PFSK-1 (cell line): Measurements from ENCODE around the gene TMEM80.

Experiments used
- FOXP2 ChIP-seq: optimal IDR thresholded peaks from 2 replicates; pipeline ENCODE3; 2011; ENCODE audit warnings: borderline replicate concordance, control low read depth, inconsistent platforms; ENCODE audit not compliant: insufficient read depth; ENCODE audit errors: extremely low read length, extremely low read depth
- POLR2AphosphoS5 ChIP-seq: IDR thresholded peaks from 2 replicates; pipeline ENCODE4 v1.6.1; 2012; ENCODE audit warnings: low read depth, mild to moderate bottlenecking, control low read depth, low read length, moderate library complexity
- SIN3A ChIP-seq: IDR thresholded peaks from 2 replicates; pipeline ENCODE4 v1.6.1; 2012; ENCODE audit warnings: mild to moderate bottlenecking, low read length, moderate library complexity, borderline replicate concordance; ENCODE audit not compliant: insufficient read depth
- TAF1 ChIP-seq: IDR thresholded peaks from 2 replicates; pipeline ENCODE4 v1.6.1; 2012; ENCODE audit warnings: low read length, control low read depth, borderline replicate concordance; ENCODE audit not compliant: insufficient read depth
- TF ChIP-seq, protein P1 (sequence below), 2 experiments: IDR thresholded peaks; 2 replicates each; pipeline versions ENCODE4 v1.6.1 to v1.8.0; 2011 to 2012; ENCODE audit warnings: low read depth in 2 of 2, low read length in 2 of 2, control low read depth in 1 of 2, inconsistent platforms in 1 of 2, mild to moderate bottlenecking in 1 of 2, moderate library complexity in 1 of 2; ENCODE audit not compliant: insufficient read depth in 1 of 2

TMEM80 gene

DNA sequence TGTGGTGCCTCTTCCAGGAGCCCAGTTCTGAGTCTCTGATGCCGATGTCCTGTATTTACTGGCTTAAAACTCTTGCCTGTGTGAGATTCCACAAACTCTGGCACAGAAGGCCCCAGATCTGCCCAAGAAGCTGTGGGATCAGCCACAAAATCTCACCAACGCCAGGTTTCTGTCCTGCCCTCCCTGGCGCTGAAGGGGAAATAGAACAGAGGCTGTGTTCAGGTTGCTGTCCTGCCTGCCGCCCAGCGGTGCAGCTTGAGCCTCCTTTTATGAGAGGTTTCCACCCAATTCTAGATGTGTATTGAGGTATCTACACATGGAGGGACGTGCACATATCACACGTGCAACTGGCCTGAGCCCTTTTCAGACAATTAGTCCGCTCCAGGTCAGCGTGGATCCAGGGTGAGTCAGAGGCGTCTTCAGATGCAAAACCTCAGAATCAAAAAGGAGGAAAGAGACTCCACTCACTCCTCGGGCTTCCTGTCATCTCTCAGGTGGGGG lies 2.2 kb downstream of the TMEM80 start:
- TF ChIP-seq TAF1 (no peak), SIN3A (peak; percentile 75; the same call in 1 of the 2 replicates)

DNA sequence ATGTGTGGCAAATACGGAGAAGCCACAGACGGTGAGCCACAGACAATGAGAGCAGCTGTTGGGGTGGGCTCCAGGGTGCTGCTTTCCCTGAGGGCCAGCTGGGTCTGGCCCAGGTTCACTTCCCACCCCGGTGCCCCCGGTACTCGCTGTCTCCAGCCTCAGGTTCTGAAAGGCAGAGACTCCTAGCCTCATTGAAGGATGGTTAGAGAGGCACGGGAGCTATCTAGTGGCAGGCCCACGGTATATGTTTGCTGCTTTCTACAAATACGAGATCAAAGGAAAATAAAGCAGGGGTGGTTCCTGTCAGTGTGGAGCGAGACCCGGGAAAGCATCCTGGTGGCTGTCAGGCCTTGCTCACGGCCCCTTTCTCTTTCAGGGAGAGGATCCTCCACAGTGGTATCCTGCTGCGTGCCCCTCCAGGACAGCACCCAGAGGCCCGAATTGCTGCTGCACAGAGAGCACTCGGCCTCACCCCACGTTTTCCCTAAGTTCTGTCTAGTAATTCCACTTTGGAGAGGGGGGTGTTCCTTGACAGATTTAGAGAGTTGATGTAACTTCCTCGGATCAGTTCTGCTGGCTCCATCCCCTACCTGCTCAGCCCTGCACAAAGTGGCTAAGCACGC lies 3.0 kb downstream of the TMEM80 start:
- TF ChIP-seq TAF1 (no peak), SIN3A (no peak), POLR2AphosphoS5 (no peak), FOXP2 (no peak)
- TF ChIP-seq, protein P1, sequence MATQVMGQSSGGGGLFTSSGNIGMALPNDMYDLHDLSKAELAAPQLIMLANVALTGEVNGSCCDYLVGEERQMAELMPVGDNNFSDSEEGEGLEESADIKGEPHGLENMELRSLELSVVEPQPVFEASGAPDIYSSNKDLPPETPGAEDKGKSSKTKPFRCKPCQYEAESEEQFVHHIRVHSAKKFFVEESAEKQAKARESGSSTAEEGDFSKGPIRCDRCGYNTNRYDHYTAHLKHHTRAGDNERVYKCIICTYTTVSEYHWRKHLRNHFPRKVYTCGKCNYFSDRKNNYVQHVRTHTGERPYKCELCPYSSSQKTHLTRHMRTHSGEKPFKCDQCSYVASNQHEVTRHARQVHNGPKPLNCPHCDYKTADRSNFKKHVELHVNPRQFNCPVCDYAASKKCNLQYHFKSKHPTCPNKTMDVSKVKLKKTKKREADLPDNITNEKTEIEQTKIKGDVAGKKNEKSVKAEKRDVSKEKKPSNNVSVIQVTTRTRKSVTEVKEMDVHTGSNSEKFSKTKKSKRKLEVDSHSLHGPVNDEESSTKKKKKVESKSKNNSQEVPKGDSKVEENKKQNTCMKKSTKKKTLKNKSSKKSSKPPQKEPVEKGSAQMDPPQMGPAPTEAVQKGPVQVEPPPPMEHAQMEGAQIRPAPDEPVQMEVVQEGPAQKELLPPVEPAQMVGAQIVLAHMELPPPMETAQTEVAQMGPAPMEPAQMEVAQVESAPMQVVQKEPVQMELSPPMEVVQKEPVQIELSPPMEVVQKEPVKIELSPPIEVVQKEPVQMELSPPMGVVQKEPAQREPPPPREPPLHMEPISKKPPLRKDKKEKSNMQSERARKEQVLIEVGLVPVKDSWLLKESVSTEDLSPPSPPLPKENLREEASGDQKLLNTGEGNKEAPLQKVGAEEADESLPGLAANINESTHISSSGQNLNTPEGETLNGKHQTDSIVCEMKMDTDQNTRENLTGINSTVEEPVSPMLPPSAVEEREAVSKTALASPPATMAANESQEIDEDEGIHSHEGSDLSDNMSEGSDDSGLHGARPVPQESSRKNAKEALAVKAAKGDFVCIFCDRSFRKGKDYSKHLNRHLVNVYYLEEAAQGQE (IDR thresholded peaks at IDR 0.05; ENCODE audit: insufficient read depth in 1 of 2, low read depth in 2 of 2, low read length in 2 of 2): no peak

DNA sequence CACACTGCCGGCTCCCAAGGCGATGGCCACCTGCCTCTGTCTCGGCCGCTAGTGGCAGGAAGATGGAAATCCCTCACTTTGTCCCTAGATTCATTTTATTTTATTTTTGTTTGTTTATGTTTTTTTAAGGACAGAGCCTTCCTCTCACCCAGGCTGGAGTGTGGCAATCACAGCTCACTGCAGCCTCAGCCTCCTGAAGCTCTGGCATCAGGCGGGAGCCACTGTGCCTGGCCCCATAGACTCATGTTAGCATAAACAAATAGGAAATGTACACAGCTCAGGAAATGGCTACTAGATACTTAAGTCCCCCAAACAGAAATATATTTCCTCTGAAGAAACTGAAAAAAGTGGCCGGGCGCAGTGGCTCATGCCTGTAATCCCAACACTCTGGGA lies 3.5 kb downstream of the TMEM80 start:
- TF ChIP-seq, protein P1 (IDR thresholded peaks at IDR 0.05; ENCODE audit: insufficient read depth in 1 of 2, low read depth in 2 of 2, low read length in 2 of 2): no peak
- TF ChIP-seq TAF1: no peak
- no peak for TF ChIP-seq FOXP2
- no peak for TF ChIP-seq SIN3A
- no peak for TF ChIP-seq POLR2AphosphoS5

DNA sequence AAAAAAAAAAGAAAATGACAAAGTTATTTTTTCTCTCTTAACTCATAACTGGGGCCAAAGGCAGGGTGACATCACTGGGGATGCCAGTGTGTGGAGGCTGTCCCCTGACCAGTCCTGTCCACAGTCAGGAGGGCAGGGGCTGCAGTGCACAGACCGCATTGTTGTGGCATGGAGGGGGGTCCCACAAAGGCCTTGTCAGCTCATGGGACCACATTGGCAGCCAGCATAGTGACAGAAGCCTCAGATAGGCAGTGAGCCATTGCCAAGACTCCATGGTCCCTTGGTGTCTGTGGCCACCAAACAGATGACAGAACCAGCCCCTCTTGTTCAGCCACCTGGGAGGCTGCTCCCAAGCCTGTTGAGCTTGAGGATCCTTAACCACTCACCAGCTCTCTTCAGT lies 4.1 kb downstream of the TMEM80 start:
- TF ChIP-seq FOXP2 (no peak), TAF1 (no peak), POLR2AphosphoS5 (no peak), SIN3A (no peak)
- TF ChIP-seq, protein P1 (IDR thresholded peaks at IDR 0.05; ENCODE audit: insufficient read depth in 1 of 2, low read depth in 2 of 2, low read length in 2 of 2): no peak

DNA sequence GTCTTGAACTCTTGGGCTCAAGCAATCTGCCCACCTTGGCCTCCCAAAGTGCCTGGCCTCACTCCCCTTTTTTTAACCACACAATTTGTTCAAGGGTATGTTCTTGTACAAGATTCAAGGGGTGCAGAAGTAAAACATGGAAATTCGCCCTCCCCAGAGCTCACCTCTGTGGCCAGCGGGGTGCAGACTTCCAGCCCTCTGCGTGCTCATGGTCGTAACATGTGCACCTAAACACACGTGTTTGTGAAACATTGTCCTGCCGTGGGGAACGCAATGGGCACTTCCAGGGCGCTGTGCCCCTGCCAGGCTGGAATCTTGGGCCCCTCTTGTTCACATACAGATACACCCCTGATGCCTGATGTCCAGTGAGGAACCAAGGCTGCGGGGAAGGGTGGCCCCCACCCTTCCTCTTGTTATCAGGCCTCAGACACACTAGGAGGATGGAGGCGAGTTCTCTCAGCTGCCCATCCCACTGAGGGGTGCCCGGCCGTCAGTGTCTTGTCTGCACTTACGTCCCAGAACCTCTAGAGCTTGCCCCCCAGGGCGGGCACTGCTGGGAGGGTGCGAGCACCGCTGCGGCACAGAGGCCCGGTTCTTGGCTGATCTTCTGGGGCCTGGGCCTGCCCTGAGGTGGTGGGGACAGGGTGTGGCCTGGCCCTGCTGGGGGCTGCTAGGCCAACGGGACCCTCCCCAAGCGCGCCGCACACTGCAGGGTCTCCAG lies 6.3 kb downstream of the TMEM80 start:
- no peak for TF ChIP-seq TAF1
- TF ChIP-seq SIN3A: no peak
- no peak for TF ChIP-seq FOXP2
- TF ChIP-seq POLR2AphosphoS5: no peak
- TF ChIP-seq, protein P1 (IDR thresholded peaks at IDR 0.05; ENCODE audit: insufficient read depth in 1 of 2, low read depth in 2 of 2, low read length in 2 of 2): no peak
